GM18517 (cell line): ENCODE results near the gene LRRC7.

Source experiments
- ATAC-seq: cut with Tn5 transposase; IDR thresholded peaks from one replicate; pipeline ENCODE4 v1.9.1; 2021; ENCODE audit warnings: mild to moderate bottlenecking, moderate library complexity; ENCODE audit not compliant: unreplicated experiment

LRRC7 gene

DNA sequence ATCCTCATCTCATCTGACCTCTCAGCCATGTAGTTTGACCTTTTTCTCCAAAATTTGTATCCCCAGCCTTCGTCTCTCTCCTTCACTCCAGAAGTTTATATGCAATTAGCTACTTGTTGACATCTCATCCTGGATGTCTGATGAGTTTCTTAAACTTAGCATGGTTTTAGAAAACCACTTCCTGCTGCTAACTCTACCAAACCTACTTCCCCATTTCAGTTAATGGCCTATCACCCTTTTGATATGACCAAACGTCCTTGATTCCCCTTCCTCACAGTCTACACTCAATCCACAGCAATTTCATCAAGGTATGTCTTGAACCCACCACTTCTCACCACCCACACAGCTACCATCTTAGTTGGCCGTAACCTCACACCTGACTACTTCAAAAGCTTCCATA lies 515.8 kb downstream of the LRRC7 start:
- peak; percentile 59 for ATAC-seq

GRCh38 chr1:70084314-70084915 lies 516.7 kb downstream of the LRRC7 start:
- ATAC-seq: no peak

GRCh38 chr1:70085521-70085920 lies 517.8 kb downstream of the LRRC7 start:
- no peak for ATAC-seq

DNA sequence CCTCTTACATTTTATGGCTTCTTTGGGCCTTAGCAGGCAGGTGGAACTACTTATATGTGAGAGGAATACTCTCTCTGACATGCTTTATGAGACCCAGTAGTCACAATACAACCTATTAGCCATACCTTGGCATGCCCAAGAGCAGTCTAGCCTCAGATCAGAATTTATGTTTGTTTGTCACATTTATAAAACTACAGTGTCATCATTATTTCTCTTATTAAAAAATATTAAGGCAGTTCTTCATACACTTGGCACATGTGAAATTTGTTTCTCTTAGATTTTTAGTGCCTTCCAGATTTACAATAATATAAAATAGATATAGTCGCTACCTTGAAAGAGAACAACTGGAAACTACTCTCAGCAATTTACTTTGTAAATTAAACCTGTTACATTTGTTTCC lies 519.2 kb downstream of the LRRC7 start:
- no peak for ATAC-seq

- ATAC-seq: no peak
Observed at GRCh38 chr1:70090141-70090540, 522.4 kb downstream of the LRRC7 start.

GRCh38 chr1:70090875-70091274 lies 523.2 kb downstream of the LRRC7 start:
- ATAC-seq: no peak

DNA sequence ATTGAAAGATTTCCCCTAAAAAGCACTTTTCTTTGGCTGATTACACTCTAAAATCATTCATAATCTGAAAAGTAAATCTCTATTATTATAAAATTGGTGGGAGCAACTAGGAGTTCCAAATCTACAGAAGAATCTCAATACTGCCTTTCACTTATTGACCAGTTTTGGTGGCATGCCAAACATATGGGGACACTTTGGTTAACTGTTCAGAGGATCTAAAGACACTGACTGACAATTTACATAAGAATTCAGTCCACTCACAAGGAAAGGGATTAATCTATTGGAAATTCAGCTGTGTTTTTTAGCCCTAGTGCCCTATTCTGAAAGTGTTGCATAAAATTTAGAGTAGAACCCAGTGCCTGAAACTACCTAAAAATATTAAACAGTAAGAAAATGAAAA lies 524.1 kb downstream of the LRRC7 start:
- ATAC-seq: no peak

DNA sequence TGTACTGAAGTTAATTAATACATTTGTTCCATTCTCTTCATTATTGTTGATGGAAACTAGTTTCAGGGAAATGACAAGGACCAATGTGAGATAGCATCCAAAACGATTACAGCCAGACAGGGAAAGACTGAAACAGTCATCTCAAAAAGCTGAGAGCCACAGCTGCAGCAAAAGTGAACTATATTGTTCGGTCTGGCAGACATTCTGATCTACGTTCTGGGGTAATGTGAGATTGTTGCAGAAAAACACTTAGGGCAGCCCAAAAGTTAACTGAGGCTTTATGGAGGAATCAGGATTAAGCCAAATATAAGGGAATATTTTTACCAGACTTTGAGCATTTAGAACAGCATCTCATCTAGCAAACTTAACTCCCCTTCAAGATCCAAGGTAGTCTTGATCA lies 524.8 kb downstream of the LRRC7 start:
- no peak for ATAC-seq

- ATAC-seq: no peak
Observed at GRCh38 chr1:70093250-70093975, 525.7 kb downstream of the LRRC7 start.

- no peak for ATAC-seq
Observed at GRCh38 chr1:70101231-70101630, 533.5 kb downstream of the LRRC7 start.

DNA sequence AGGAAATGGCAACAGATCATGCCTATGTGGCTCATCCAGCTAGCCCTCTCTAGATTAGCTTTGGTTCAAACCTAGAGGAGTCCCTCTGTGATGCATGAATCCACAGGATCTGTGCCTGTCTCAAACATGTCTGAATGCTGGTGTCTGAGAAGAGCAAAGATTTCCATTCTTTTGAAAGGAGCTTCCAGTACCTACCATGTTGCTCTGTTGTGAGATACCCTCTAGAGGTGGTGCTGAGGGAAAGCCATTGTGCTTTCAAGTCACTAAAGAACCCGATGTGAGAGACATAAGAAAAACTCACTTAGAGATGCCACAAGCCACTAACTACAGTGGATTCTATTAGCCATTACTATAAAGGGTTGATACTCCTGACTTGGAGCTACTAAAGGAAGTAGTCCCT lies 534.1 kb downstream of the LRRC7 start:
- ATAC-seq: no peak

DNA sequence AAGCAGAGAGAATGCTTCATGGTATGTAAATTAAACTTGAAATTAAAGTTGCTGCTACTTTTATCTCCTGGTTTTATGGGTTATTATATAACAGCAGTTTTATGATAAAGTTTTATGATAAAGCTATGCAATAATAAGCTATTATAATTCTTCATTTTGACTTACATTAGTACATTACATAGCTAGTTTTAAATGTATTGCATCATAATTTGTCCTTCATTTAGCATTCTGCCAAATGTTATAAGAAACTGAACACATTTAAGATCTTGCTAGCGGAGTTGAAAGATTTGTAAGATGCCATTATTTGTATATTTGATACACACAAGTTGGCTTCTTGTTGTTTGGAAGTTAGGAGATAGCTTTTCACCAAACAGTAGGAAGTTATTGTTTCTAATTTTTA lies 536.0 kb downstream of the LRRC7 start:
- ATAC-seq: no peak

GRCh38 chr1:70109241-70109640 lies 541.5 kb downstream of the LRRC7 start:
- no peak for ATAC-seq

DNA sequence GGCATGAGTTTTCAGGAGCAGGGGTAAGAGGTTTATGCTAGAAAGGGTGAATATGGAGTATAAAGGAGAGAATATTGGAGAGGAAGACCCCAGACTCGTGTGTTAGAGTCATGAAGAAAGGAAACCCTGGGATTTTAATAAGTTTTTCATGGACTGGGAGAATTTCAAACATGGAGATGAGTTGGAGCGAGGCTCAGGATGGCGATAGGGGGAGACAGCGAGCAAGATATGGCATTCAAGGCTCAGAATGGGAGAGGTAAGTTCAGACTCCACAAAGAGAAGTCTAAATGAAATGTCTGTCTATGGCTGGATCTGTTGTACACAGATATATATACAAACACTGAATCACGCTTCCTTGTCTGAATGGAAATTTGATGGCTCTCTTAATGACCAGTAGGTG lies 545.1 kb downstream of the LRRC7 start:
- ATAC-seq: no peak

GRCh38 chr1:70115315-70115714 lies 547.6 kb downstream of the LRRC7 start:
- no peak for ATAC-seq

GRCh38 chr1:70117046-70117445 lies 549.3 kb downstream of the LRRC7 start:
- ATAC-seq: no peak

GRCh38 chr1:70134148-70134547 lies 566.4 kb downstream of the LRRC7 start:
- no peak for ATAC-seq

DNA sequence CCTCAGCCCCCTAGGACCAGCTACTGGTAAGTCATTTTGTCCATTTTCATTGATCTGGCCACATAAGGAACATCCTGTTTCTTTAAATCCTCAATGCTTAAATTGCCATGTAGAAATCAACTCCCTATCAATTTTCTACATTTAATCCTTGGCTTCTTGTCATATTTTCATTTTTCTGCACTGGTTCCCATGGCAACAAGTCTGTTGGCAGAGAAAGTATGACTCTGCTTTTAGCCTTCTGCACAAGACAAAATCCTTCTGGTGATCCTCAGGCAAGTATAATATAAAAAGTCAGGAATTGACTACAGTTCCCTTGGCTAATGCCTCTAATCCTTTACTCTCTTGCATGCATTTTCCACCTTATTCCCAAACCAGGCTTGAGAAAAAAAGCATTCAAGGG lies 572.6 kb downstream of the LRRC7 start:
- no peak for ATAC-seq

DNA sequence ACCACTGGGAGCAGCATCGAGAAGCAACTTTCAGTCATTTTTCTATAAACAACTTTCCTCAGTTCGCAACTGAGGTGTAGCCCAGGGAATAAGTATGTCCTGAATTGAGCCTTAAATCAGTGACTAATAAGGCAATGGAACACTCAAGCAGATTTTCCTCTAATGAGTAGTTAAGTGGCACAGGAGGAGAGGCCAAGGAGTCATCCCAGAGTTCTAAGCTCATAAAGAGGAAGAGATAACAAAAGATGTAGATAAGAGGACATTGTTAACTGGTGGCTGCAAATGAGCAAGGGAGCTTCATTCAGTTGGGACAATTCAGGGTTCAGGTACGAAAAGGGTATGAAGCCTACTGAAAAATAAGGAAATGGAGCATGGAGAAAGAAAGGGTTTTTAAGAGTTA lies 573.2 kb downstream of the LRRC7 start:
- no peak for ATAC-seq

- no peak for ATAC-seq
Observed at GRCh38 chr1:70142075-70142474, 574.4 kb downstream of the LRRC7 start.

- ATAC-seq: no peak
Observed at GRCh38 chr1:70143048-70143659, 575.4 kb downstream of the LRRC7 start.

- no peak for ATAC-seq
Observed at GRCh38 chr1:70146488-70146887, 578.8 kb downstream of the LRRC7 start.
